Gastroesophageal sphincter (tissue), 4 donors: ENCODE results near the gene DGKE. TPM values are rescaled to one million over a fixed set of nuclear protein-coding genes. Genes with fewer than 3 reads are reported as not detected.

ENCODE experiments used
- ATAC-seq: fragments of 150-250 bp; one replicate; pipeline ENCODE4 v1.9.1; 2016; ENCODE audit warnings: mild to moderate bottlenecking, moderate library complexity
- H3K27ac ChIP-seq, 4 donors: fragments of 200-600 bp; sonication (generic) in 3 of 4; 1 replicate in 3 of 4; 2 replicates in 1 of 4; pipeline ENCODE4 v1.5.1; 2016 to 2019
- H3K27me3 ChIP-seq: fragments of 200-600 bp; sonication (generic); one replicate; pipeline ENCODE4 v1.5.1; 2019
- H3K36me3 ChIP-seq, 2 donors: fragments of 200-600 bp; sonication (generic); one replicate each; pipeline ENCODE4 v1.5.1; 2019; ENCODE audit warnings: control low read depth in 1 of 2
- H3K4me1 ChIP-seq, 3 donors: fragments of 200-600 bp; sonication (generic); 1 replicate in 2 of 3; 2 replicates in 1 of 3; pipeline ENCODE4 v1.5.1; 2016 to 2019; ENCODE audit warnings: control low read depth in 2 of 3
- H3K4me3 ChIP-seq, 2 donors: fragments of 200-600 bp; sonication (generic); one replicate each; pipeline ENCODE4 v1.5.1; 2019; ENCODE audit warnings: mild to moderate bottlenecking in 1 of 2, moderate library complexity in 1 of 2
- H3K9me3 ChIP-seq, 3 donors: fragments of 200-600 bp; sonication (generic); one replicate each; pipeline ENCODE4 v1.5.1; 2017 to 2019; ENCODE audit warnings: control low read depth in 2 of 3
- CTCF ChIP-seq, 4 experiments: fragments of 200-600 bp in 2 of 4; fragments of 450-650 bp in 2 of 4; sonication (generic) in 1 of 4; IDR thresholded peaks; one replicate each; pipeline ENCODE4 v1.5.1; 2017 to 2019; ENCODE audit warnings: antibody characterized with exemption in 4 of 4, mild to moderate bottlenecking in 2 of 4, moderate library complexity in 2 of 4
- EP300 ChIP-seq: sonication (generic); formaldehyde crosslinking; IDR thresholded peaks from one replicate; pipeline ENCODE4 v1.6.1; 2017; ENCODE audit warnings: antibody characterized with exemption, mild to moderate bottlenecking
- POLR2A ChIP-seq, 2 donors: fragments of 450-650 bp; IDR thresholded peaks; one replicate each; pipeline ENCODE4 v1.6.1; 2017; ENCODE audit warnings: antibody characterized with exemption in 2 of 2, mild to moderate bottlenecking in 2 of 2, moderate library complexity in 1 of 2
- POLR2AphosphoS5 ChIP-seq: sonication (generic); formaldehyde crosslinking; IDR thresholded peaks from one replicate; pipeline ENCODE4 v1.6.1; 2017; ENCODE audit warnings: antibody characterized with exemption
- WGBS, 2 donors: methylation state at CpG; one replicate each; pipeline ENCODE4 v1.1.5; 2018; ENCODE audit warnings: low coverage in 1 of 2; 5-methylcytosine and 5-hydroxymethylcytosine counted together
- total RNA-seq, 4 donors: library from RNA; depleted of rRNA; stranded (reverse); fragments of >200 nt; gene quantifications; one replicate each; pipeline ENCODE4 v1.1.0, GENCODE V29; 2016

The DGKE gene
- total RNA-seq, 4 donors from 2014 or later, result 8.4 to 12.5 (median 9.7) TPM

- Histone ChIP-seq H3K27me3 (no peaks in the 10 kb centered on the region), H3K4me3 (no peak overlapping the region), H3K27ac (no peak overlapping the region), H3K4me1 (peaks cover 0 to 49% (median 10%) of the 10 kb centered on the region in 3 donors), H3K9me3 (no peaks in the 10 kb centered on the region), H3K36me3 (peaks cover 0 to 4% of the 10 kb centered on the region in 2 donors)
- WGBS, 2 donors, result 88 to 97% methylated on average over 9 to 13 of the region's 16 CpGs
- TF ChIP-seq EP300, result no peak
- no peak for TF ChIP-seq POLR2A (IDR thresholded peaks at IDR 0.05)
- no peak for TF ChIP-seq POLR2AphosphoS5
- TF ChIP-seq CTCF (IDR thresholded peaks at IDR 0.05), result no peak
- ATAC-seq, result no peak
These were observed 2.4 kb upstream of the DGKE start for GRCh38 chr17:56831369-56832095.

- 57 to 72% methylated on average over 4 of the region's 4 CpGs for WGBS, 2 donors
- no peak for ATAC-seq
- Histone ChIP-seq H3K27ac (no peak overlapping the region), H3K36me3 (peaks cover 0 to 3% of the 10 kb centered on the region in 2 donors), H3K4me3 (peak overlapping the region in 1 of 2 donors; percentile 83), H3K9me3 (no peaks in the 10 kb centered on the region), H3K27me3 (no peaks in the 10 kb centered on the region), H3K4me1 (peaks cover 0 to 58% (median 14%) of the 10 kb centered on the region in 3 donors)
- TF ChIP-seq POLR2AphosphoS5 (no peak), POLR2A (IDR thresholded peaks at IDR 0.05) (no peak), CTCF (IDR thresholded peaks at IDR 0.05) (no peak), EP300 (no peak)
These were observed 1.5 kb upstream of the DGKE start for GRCh38 chr17:56832446-56832845.

- Histone ChIP-seq H3K9me3 (no peaks in the 10 kb centered on the region), H3K4me1 (peaks cover 0 to 65% (median 14%) of the 10 kb centered on the region in 3 donors), H3K27ac (peak overlapping the region; percentile 40 to 96 (median 92)), H3K27me3 (no peaks in the 10 kb centered on the region), H3K36me3 (no peaks in the 10 kb centered on the region), H3K4me3 (peak overlapping the region; percentile 52 to 83)
- ATAC-seq, result peak; percentile 72
- WGBS, 2 donors, result 0 to 5% methylated on average over 4 to 12 of the region's 95 CpGs
- TF ChIP-seq CTCF (IDR thresholded peaks at IDR 0.05), result peak in 2 of 4 experiments; percentile 16 to 18
- TF ChIP-seq POLR2A (IDR thresholded peaks at IDR 0.05), result no peak
- TF ChIP-seq POLR2AphosphoS5, result no peak
- TF ChIP-seq EP300, result no peak
These were observed 718 bp upstream of the DGKE start for GRCh38 chr17:56833057-56833808.

GRCh38 chr17:56834380-56835263, 671 bp downstream of the DGKE start:
- H3K27me3 ChIP-seq, result no peaks in the 10 kb centered on the region
- peaks cover 0 to 66% (median 14%) of the 10 kb centered on the region in 3 donors for H3K4me1 ChIP-seq
- H3K36me3 ChIP-seq, result peaks cover 0 to 3% of the 10 kb centered on the region in 2 donors
- TF ChIP-seq CTCF (IDR thresholded peaks at IDR 0.05), result peak in 2 of 4 experiments; percentile 9 to 32
- no peak for TF ChIP-seq POLR2AphosphoS5
- H3K27ac ChIP-seq, result peak overlapping the region; percentile 30 to 96 (median 92)
- peak overlapping the region; percentile 52 to 83 for H3K4me3 ChIP-seq
- H3K9me3 ChIP-seq, result no peaks in the 10 kb centered on the region
- WGBS, 2 donors, result 20 to 100% methylated on average over 1 of the region's 81 CpGs
- ATAC-seq, result peak; percentile 2
